Fibroblast of upper back skin (primary cell): Measurements from ENCODE around the gene TAS2R1.
A peak's percentile ranks its signal among the peaks of the same experiment; 100 is the strongest.

ENCODE experiments used
- DNase-seq: peaks from one replicate; pipeline ENCODE4 v3.0.0-alpha.2; 2013

The TAS2R1 gene

GRCh38 chr5:9630251-9630650 lies at the start of gene TAS2R1:
Gene TAS2R1 (minus strand): TSS chr5:9630351. CDS start chr5:9630032, 319 bp downstream.
- no peak for DNase-seq

GRCh38 chr5:9670371-9670770 lies 40.2 kb upstream of the TAS2R1 start:
- DNase-seq, result no peak

GRCh38 chr5:9667906-9668305 lies 37.8 kb upstream of the TAS2R1 start:
- peak; percentile 8 for DNase-seq

GRCh38 chr5:9663891-9664290 lies 33.7 kb upstream of the TAS2R1 start:
- DNase-seq, result no peak

GRCh38 chr5:9661316-9662015 lies 31.3 kb upstream of the TAS2R1 start:
- peak; percentile 91 for DNase-seq

GRCh38 chr5:9658706-9659105 lies 28.6 kb upstream of the TAS2R1 start:
- DNase-seq, result peak; percentile 91

- DNase-seq, result no peak
These were observed 27.7 kb upstream of the TAS2R1 start for GRCh38 chr5:9657819-9658218.

- DNase-seq, result no peak
These were observed 25.5 kb upstream of the TAS2R1 start for GRCh38 chr5:9655641-9656040.

- peak; percentile 69 for DNase-seq
These were observed 24.7 kb upstream of the TAS2R1 start for GRCh38 chr5:9654886-9655285.

- peak; percentile 94 for DNase-seq
These were observed 23.7 kb upstream of the TAS2R1 start for GRCh38 chr5:9653811-9654210.

- no peak for DNase-seq
These were observed 22.9 kb upstream of the TAS2R1 start for GRCh38 chr5:9653061-9653460.

GRCh38 chr5:9652295-9652694 lies 22.1 kb upstream of the TAS2R1 start:
- no peak for DNase-seq

- DNase-seq, result no peak
These were observed 16.7 kb upstream of the TAS2R1 start for GRCh38 chr5:9646843-9647242.

GRCh38 chr5:9644630-9645029 lies 14.5 kb upstream of the TAS2R1 start:
- DNase-seq, result no peak

- DNase-seq, result no peak
These were observed 12.5 kb upstream of the TAS2R1 start for GRCh38 chr5:9642621-9643020.

- no peak for DNase-seq
These were observed 11.7 kb upstream of the TAS2R1 start for GRCh38 chr5:9641806-9642355.

GRCh38 chr5:9632495-9632894 lies 2.3 kb upstream of the TAS2R1 start:
- DNase-seq, result no peak

- DNase-seq, result no peak
These were observed 2.6 kb downstream of the TAS2R1 start for GRCh38 chr5:9627541-9627940.

- DNase-seq, result no peak
These were observed 3.2 kb downstream of the TAS2R1 start for GRCh38 chr5:9626955-9627354.

GRCh38 chr5:9625731-9626130 lies 4.4 kb downstream of the TAS2R1 start:
- no peak for DNase-seq

- DNase-seq, result no peak
These were observed 4.9 kb downstream of the TAS2R1 start for GRCh38 chr5:9625286-9625685.

GRCh38 chr5:9624196-9624947 lies 5.8 kb downstream of the TAS2R1 start:
- peak; percentile 52 for DNase-seq

GRCh38 chr5:9623661-9624060 lies 6.5 kb downstream of the TAS2R1 start:
- no peak for DNase-seq

- DNase-seq, result peak; percentile 93
These were observed 7.2 kb downstream of the TAS2R1 start for GRCh38 chr5:9622971-9623421.
